ENCODE results near the gene LRRC55.

LRRC55 gene

DNA sequence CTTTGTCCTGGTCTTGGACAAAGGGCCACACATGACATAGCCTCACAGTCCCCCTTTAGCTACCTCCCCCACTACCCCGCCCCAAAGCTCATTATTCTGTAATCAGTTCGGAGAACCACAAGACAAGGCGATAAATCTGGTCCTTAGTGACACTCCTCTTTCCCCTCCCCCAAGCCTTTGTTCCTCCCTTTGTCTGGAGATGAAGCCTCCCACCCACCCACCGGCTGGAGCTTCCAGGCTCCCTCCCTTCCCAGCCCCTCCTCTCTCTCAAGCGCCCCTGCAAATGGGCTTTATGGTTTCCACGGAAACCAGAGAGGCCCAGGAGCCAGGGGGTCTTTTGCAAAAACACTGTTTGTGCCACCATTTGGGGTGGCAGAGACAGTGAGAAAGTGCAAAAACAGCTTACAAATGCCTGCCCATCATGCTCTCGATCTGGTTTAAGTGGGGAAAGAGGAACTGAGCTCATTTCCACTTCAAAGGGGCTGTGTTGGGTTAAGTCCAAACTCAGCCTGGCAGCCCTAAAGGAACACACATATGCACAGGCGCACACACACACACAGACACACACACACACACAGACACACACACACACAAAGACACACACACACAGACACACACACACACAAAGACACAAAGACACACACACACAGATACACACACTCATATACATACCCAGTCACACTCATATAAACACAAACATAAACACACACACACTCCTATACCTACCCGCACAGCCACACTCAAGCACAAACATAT, 31.8 kb downstream of the LRRC55 start:
- TF ChIP-seq, protein P1, sequence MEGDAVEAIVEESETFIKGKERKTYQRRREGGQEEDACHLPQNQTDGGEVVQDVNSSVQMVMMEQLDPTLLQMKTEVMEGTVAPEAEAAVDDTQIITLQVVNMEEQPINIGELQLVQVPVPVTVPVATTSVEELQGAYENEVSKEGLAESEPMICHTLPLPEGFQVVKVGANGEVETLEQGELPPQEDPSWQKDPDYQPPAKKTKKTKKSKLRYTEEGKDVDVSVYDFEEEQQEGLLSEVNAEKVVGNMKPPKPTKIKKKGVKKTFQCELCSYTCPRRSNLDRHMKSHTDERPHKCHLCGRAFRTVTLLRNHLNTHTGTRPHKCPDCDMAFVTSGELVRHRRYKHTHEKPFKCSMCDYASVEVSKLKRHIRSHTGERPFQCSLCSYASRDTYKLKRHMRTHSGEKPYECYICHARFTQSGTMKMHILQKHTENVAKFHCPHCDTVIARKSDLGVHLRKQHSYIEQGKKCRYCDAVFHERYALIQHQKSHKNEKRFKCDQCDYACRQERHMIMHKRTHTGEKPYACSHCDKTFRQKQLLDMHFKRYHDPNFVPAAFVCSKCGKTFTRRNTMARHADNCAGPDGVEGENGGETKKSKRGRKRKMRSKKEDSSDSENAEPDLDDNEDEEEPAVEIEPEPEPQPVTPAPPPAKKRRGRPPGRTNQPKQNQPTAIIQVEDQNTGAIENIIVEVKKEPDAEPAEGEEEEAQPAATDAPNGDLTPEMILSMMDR (IDR thresholded peaks at IDR 0.05; ENCODE audit: insufficient read depth, low read depth, low read length, missing control alignments), result no peak
- no peak for DNase-seq (ENCODE audit: low read depth)
- H3K4me3 ChIP-seq (ENCODE audit: low read length), result no peak overlapping the region

- no peak overlapping the region for H3K4me3 ChIP-seq (ENCODE audit: low read length)
- no peak for DNase-seq (ENCODE audit: low read depth)
These were observed 32.3 kb downstream of the LRRC55 start for GRCh38 chr11:57214098-57214417.

GRCh38 chr11:57214494-57214893, 32.7 kb downstream of the LRRC55 start:
- TF ChIP-seq, protein P1 (IDR thresholded peaks at IDR 0.05; ENCODE audit: insufficient read depth, low read depth, low read length, missing control alignments), result no peak
- DNase-seq (ENCODE audit: low read depth), result peak; percentile 76
- no peak overlapping the region for H3K4me3 ChIP-seq (ENCODE audit: low read length)

More at GRCh38 chr11:57214098-57214417, 32.3 kb downstream of the LRRC55 start:
- TF ChIP-seq, protein P1 (IDR thresholded peaks at IDR 0.05; ENCODE audit: insufficient read depth, low read depth, low read length, missing control alignments), result no peak

DNA sequence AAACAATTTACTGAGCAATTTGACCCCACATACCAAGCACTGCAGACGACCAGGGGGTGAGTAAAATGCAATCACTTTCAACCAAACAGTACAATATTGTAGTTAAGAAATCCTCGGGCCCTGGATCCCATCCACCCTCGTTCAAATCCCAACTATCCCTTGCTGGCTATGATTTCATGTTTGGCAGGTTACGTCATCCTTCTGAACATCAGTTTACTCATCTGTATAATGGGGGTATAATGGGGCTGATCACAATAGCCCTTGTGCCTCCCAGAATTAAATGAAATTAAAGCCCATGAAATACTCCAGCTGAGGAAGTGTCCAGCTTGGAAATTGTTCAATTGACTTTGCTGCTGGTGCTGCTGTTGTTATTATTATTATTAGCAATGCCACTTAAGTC, 34.7 kb downstream of the LRRC55 start:
- H3K4me3 ChIP-seq (ENCODE audit: low read length), result no peak overlapping the region
- TF ChIP-seq, protein P1 (IDR thresholded peaks at IDR 0.05; ENCODE audit: insufficient read depth, low read depth, low read length, missing control alignments), result no peak
- no peak for DNase-seq (ENCODE audit: low read depth)

GRCh38 chr11:57217053-57217452, 35.3 kb downstream of the LRRC55 start:
- DNase-seq (ENCODE audit: low read depth), result no peak
- TF ChIP-seq, protein P1 (IDR thresholded peaks at IDR 0.05; ENCODE audit: insufficient read depth, low read depth, low read length, missing control alignments), result no peak

DNA sequence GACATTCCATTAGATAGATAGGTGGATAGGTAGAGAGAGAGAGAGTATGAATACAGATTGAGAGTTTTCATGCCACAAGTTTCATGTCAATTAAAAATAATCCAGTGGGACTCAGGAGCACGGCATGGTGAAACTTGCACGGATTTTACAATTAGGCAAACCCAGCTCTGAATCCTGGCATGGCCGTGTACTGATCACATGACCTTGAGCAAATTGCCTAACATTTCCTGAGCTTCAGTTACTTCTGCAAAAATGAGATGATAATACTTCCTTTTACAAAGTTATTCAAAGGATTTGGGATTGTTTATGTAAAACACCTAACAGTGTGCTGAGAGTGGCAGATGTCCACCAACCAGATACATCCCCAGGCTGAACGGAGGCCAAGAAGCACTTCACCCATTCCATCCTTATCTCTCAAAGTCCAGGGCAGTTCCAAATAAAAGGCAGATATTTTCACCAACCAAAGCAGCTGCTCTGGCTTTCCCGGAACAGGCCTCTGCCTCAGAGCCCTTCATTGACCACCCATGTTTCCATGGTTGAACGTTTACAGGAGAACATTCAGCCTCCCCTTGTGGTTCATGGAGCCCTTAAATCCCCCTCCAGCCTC, 37.4 kb downstream of the LRRC55 start:
- TF ChIP-seq, protein P1 (IDR thresholded peaks at IDR 0.05; ENCODE audit: insufficient read depth, low read depth, low read length, missing control alignments), result no peak
- DNase-seq (ENCODE audit: low read depth), result peak; percentile 26
- no peak overlapping the region for H3K4me3 ChIP-seq (ENCODE audit: low read length)

More at GRCh38 chr11:57217053-57217452, 35.3 kb downstream of the LRRC55 start:
- H3K4me3 ChIP-seq (ENCODE audit: low read length), result no peak overlapping the region

Data from epithelial cell of esophagus (primary cell).